ENCODE measurements around the gene ACTR2.
A peak's percentile ranks its signal among the peaks of the same experiment; 100 is the strongest.

The ACTR2 gene

DNA sequence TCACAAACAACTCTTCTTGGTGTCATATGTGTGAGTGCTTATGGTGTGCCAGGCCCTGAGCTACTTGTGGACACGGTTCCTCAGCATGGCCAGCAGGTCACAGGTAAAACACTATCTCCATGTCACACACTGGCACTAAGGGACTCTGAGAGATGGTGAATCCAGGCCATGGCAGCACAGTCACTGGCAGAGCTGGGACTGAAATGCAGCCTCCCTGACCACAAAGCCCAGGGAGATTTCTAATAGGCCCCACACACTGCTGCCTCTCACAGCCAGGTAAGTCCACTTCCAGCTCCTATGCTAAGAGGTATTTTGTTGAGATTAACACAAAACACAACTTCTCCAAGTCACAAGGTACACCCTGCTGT, 92.0 kb downstream of the ACTR2 start:
- no peak overlapping the region for H3K4me3 ChIP-seq (ENCODE audit: low read length)
- TF ChIP-seq, protein P1, sequence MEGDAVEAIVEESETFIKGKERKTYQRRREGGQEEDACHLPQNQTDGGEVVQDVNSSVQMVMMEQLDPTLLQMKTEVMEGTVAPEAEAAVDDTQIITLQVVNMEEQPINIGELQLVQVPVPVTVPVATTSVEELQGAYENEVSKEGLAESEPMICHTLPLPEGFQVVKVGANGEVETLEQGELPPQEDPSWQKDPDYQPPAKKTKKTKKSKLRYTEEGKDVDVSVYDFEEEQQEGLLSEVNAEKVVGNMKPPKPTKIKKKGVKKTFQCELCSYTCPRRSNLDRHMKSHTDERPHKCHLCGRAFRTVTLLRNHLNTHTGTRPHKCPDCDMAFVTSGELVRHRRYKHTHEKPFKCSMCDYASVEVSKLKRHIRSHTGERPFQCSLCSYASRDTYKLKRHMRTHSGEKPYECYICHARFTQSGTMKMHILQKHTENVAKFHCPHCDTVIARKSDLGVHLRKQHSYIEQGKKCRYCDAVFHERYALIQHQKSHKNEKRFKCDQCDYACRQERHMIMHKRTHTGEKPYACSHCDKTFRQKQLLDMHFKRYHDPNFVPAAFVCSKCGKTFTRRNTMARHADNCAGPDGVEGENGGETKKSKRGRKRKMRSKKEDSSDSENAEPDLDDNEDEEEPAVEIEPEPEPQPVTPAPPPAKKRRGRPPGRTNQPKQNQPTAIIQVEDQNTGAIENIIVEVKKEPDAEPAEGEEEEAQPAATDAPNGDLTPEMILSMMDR (conservative IDR thresholded peaks at IDR 0.05; ENCODE audit: low read depth, low read length), result no peak
- no peak for DNase-seq (ENCODE audit: low read depth)

DNA sequence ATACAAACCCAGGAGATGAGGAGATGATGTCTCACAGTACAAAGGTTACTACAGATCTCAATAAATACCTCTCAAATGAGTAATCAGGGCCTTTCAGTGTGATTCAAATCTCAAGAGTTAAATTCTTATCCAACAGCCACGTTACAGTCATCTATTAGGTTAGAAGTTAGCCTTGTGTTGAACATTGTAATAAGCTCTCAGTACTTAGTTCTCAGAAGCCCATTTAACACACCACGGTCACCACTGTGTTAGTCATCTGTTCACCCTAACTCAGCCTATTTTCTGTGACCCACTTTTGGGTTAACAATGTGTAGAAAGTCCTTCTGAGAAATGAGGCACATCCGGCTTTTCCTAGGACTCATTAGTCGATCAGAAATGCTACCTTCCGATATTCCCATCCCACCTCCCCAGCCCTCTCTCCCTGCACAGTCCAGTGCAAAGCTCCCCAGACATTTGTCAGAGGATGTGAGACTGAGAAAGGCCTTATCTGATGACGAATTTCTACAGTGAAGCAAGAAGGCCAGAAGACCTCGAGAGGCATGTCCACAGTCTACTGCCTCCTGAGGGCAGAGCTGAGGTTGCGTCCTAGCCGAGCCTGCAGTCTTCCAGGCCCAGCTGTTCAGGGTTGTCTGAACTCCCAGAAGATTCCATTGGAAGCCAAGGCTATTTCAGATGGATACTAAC, 92.6 kb downstream of the ACTR2 start:
- TF ChIP-seq, protein P1 (conservative IDR thresholded peaks at IDR 0.05; ENCODE audit: low read depth, low read length), result peak; percentile 62
- DNase-seq (ENCODE audit: low read depth), result peak; percentile 84
- H3K4me3 ChIP-seq (ENCODE audit: low read length), result peak overlapping the region; percentile 3

Measured in retinal pigment epithelial cell (primary cell).